Measurements from ENCODE around the gene GNAS-AS1.

The GNAS-AS1 gene

GRCh38 chr20:58839991-58840747 is 10.5 kb downstream of the GNAS-AS1 start:
- H3K4me2 ChIP-seq (ENCODE audit: low read depth, low read length, poor library complexity, severe bottlenecking), result no peak overlapping the region
- no peaks in the 10 kb centered on the region; the same call in 1 of the 2 replicates for H4K20me1 ChIP-seq (ENCODE audit: low read depth, low read length)
- no peaks in the 10 kb centered on the region for H3F3A ChIP-seq (ENCODE audit: insufficient read depth)
- no peak overlapping the region for H3K27ac ChIP-seq (ENCODE audit: low read depth, low read length)
- H3K4me3 ChIP-seq (ENCODE audit: insufficient read depth, low read length, poor library complexity, severe bottlenecking), result no peak overlapping the region
- no peaks in the 10 kb centered on the region for H3K36me3 ChIP-seq (ENCODE audit: low read length)
- no peak for TF ChIP-seq CTCF (IDR thresholded peaks at IDR 0.05; ENCODE audit: insufficient read depth, low read length, poor library complexity, severe bottlenecking)
- TF ChIP-seq EZH2phosphoT487 (conservative IDR thresholded peaks at IDR 0.05; ENCODE audit: low read length), result no peak
- no peaks in the 10 kb centered on the region for H3K27me3 ChIP-seq (ENCODE audit: low read length)
- no peaks in the 10 kb centered on the region for H3K79me2 ChIP-seq (ENCODE audit: insufficient read depth, low read length)
- no peak overlapping the region for H2AFZ ChIP-seq (ENCODE audit: low read depth, low read length, severe bottlenecking)
- no peaks in the 10 kb centered on the region for H3K9me2 ChIP-seq (replicated peaks; ENCODE audit: insufficient read depth, low read length)
- no peaks in the 10 kb centered on the region for H3K9me3 ChIP-seq (ENCODE audit: insufficient read depth, low read length)
- no peak overlapping the region for H3K9ac ChIP-seq (ENCODE audit: low read length)

- no peak overlapping the region for H2AFZ ChIP-seq (ENCODE audit: low read depth, low read length, severe bottlenecking)
- no peaks in the 10 kb centered on the region for H3K27me3 ChIP-seq (ENCODE audit: low read length)
- no peak for TF ChIP-seq EZH2phosphoT487 (conservative IDR thresholded peaks at IDR 0.05; ENCODE audit: low read length)
- no peak for TF ChIP-seq CTCF (IDR thresholded peaks at IDR 0.05; ENCODE audit: insufficient read depth, low read length, poor library complexity, severe bottlenecking)
- H3K9ac ChIP-seq (ENCODE audit: low read length), result no peak overlapping the region
- H3K36me3 ChIP-seq (ENCODE audit: low read length), result no peaks in the 10 kb centered on the region
- H3K79me2 ChIP-seq (ENCODE audit: insufficient read depth, low read length), result no peaks in the 10 kb centered on the region
- H4K20me1 ChIP-seq (ENCODE audit: low read depth, low read length), result no peaks in the 10 kb centered on the region; the same call in 1 of the 2 replicates
- H3K9me2 ChIP-seq (replicated peaks; ENCODE audit: insufficient read depth, low read length), result no peaks in the 10 kb centered on the region
- H3F3A ChIP-seq (ENCODE audit: insufficient read depth), result no peaks in the 10 kb centered on the region
- H3K9me3 ChIP-seq (ENCODE audit: insufficient read depth, low read length), result no peaks in the 10 kb centered on the region
- no peak overlapping the region for H3K4me3 ChIP-seq (ENCODE audit: insufficient read depth, low read length, poor library complexity, severe bottlenecking)
- H3K4me2 ChIP-seq (ENCODE audit: low read depth, low read length, poor library complexity, severe bottlenecking), result no peak overlapping the region
- H3K27ac ChIP-seq (ENCODE audit: low read depth, low read length), result no peak overlapping the region
Observed at GRCh38 chr20:58839474-58839874, 11.2 kb downstream of the GNAS-AS1 start.

GRCh38 chr20:58838174-58838573 is 12.5 kb downstream of the GNAS-AS1 start:
- no peaks in the 10 kb centered on the region for H3K9me3 ChIP-seq (ENCODE audit: insufficient read depth, low read length)
- no peaks in the 10 kb centered on the region for H3K9me2 ChIP-seq (replicated peaks; ENCODE audit: insufficient read depth, low read length)
- no peaks in the 10 kb centered on the region for H3K27me3 ChIP-seq (ENCODE audit: low read length)
- no peak overlapping the region for H2AFZ ChIP-seq (ENCODE audit: low read depth, low read length, severe bottlenecking)
- H3F3A ChIP-seq (ENCODE audit: insufficient read depth), result no peaks in the 10 kb centered on the region
- no peak overlapping the region for H3K9ac ChIP-seq (ENCODE audit: low read length)
- H3K27ac ChIP-seq (ENCODE audit: low read depth, low read length), result no peak overlapping the region
- H3K4me3 ChIP-seq (ENCODE audit: insufficient read depth, low read length, poor library complexity, severe bottlenecking), result no peak overlapping the region
- TF ChIP-seq EZH2phosphoT487 (conservative IDR thresholded peaks at IDR 0.05; ENCODE audit: low read length) (no peak), CTCF (IDR thresholded peaks at IDR 0.05; ENCODE audit: insufficient read depth, low read length, poor library complexity, severe bottlenecking) (no peak)
- no peaks in the 10 kb centered on the region for H3K36me3 ChIP-seq (ENCODE audit: low read length)
- H4K20me1 ChIP-seq (ENCODE audit: low read depth, low read length), result no peaks in the 10 kb centered on the region; the same call in 1 of the 2 replicates
- H3K79me2 ChIP-seq (ENCODE audit: insufficient read depth, low read length), result no peaks in the 10 kb centered on the region
- no peak overlapping the region for H3K4me2 ChIP-seq (ENCODE audit: low read depth, low read length, poor library complexity, severe bottlenecking)

Data from SU-DHL-6 (cell line).